ENCODE measurements around the gene FOXRED1.

The FOXRED1 gene

DNA sequence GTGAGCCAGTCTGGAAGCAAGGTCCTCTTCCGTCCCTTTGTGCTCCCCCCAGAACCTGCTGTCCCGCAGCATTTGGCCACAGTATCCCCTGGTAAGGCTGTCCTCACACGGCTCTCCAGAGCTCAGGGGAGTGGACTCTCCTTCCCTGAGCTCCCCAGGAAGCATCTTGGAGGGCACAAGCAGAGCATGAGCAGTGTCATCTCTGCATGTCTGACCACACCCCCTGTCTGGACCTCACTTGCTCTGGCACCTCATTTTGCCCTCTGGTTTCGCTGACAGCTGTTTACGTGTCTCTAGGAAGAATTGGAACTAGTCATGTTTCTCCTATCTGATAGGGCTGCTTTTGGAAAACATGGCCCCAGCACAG lies 50.4 kb downstream of the FOXRED1 start:
- TF ChIP-seq, protein P1, sequence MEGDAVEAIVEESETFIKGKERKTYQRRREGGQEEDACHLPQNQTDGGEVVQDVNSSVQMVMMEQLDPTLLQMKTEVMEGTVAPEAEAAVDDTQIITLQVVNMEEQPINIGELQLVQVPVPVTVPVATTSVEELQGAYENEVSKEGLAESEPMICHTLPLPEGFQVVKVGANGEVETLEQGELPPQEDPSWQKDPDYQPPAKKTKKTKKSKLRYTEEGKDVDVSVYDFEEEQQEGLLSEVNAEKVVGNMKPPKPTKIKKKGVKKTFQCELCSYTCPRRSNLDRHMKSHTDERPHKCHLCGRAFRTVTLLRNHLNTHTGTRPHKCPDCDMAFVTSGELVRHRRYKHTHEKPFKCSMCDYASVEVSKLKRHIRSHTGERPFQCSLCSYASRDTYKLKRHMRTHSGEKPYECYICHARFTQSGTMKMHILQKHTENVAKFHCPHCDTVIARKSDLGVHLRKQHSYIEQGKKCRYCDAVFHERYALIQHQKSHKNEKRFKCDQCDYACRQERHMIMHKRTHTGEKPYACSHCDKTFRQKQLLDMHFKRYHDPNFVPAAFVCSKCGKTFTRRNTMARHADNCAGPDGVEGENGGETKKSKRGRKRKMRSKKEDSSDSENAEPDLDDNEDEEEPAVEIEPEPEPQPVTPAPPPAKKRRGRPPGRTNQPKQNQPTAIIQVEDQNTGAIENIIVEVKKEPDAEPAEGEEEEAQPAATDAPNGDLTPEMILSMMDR (IDR thresholded peaks at IDR 0.05; ENCODE audit: low read depth, low read length) = no peak
- DNase-seq (ENCODE audit: extremely low read depth, low read depth) = no peak

DNA sequence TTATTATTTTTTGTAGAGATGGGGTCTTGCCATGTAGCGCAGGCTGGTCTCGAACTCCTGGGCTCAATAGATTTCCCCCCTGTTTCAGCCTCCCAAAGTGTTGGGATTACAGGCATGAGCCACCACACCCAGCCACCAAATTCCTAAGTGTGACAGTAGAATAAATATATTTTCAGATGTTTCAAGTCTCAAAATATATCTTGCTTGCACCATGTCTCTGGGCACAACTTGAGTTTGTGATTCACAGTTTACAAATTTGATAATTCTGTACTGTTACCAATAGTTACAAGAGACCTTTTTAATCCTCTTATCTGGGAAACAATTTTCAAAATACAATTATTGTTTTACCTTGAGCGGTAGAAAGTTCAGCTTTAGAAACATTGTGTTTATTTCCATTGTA lies 54.0 kb downstream of the FOXRED1 start:
- TF ChIP-seq, protein P1 (IDR thresholded peaks at IDR 0.05; ENCODE audit: low read depth, low read length) = no peak
- no peak for DNase-seq (ENCODE audit: extremely low read depth, low read depth)

DNA sequence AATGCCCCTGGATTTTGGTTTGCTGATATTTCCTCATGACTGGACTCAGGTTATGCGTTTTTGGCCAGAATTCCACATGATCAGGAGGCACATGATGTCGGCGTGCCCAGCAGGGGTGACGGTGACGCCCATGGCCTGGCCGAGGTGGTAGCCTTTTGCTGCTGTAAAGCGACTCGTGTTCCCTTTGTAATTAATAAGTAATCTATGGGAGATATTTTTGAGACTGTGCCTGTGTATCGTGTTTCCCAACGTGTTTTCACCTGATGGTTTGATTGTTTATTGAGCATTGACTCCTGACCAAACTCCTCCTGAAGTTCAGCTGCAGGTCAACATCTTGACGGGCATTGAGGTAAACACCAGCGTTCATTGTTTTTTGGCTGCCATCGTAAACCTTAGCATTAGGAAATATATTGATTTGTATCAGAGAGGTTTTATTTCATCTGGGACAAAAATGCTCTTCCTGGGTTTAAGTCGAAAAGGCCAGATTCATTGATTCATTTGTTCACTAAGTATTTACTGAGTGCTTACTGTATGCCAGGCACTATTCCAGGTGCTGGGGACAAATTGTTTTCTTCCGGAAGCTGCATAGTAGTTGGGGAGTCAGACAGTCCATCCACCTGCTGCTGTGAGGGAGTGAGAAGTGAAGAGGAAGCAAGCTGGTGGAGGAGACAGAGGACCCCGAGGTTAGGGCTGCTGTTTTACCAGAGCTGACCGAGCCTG lies 58.5 kb downstream of the FOXRED1 start:
- no peak for DNase-seq (ENCODE audit: extremely low read depth, low read depth)
- TF ChIP-seq, protein P1 (IDR thresholded peaks at IDR 0.05; ENCODE audit: low read depth, low read length) = no peak

Measured in AG09319 (cell line).